Fibroblast of skin of abdomen (primary cell): ENCODE measurements around the gene MOV10.
A peak's percentile ranks its signal among the peaks of the same experiment; 100 is the strongest.

Experiments
- DNase-seq: peaks from one replicate; pipeline ENCODE4 v3.0.0-alpha.2; 2013

Gene MOV10

DNA sequence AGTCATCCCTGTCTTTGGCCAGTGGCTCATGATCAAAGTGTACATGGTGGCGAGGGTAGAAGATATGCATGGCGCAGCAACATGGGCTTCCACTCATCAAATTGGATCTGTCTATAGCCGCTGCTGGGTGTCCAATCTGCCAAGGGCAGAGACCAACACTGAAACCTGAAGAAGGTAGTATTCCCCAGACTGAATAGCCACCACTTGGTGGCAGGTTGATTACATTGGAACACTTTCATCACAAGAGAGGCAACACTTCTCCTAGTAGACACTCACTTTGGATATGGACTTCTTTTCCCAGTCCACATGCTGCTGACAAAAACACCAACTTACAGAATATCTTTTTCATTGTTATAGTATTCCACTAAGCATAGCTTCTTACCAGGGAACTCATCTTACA lies 63.1 kb downstream of the MOV10 start:
- no peak for DNase-seq

GRCh38 chr1:112743174-112744008 lies 68.9 kb downstream of the MOV10 start:
- no peak for DNase-seq

DNA sequence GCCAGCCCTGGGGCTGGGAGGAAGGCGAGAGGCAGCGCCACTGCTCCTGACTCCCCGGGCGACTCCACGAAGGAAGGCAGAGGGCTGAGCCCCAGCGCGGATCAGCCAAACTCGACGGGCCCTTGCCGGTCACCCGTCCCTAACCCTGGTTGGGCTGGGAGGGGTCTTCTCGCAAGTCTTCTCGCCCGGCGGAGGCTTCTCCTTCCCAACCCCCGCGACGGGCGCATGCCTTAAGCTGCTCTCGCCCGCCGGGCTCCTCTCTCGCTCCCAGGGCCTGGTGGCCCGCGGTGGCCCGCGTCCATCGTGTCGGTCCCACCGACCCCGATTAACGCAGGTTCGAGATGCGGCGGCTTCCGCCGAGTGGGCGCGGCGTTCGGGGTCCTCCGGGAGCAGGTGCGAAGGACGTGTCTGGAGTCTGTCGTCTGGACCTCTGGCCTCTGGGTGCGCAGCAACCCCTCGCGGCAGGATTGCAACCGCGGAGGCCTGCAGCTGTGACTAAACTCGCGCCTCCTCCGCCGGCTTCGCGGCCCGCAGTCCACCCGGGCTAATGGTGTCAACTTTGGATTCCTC lies 69.6 kb downstream of the MOV10 start:
- peak; percentile 56 for DNase-seq

GRCh38 chr1:112748396-112748795 lies 73.9 kb downstream of the MOV10 start:
- DNase-seq = no peak
